ENCODE results near the gene MEDAG.

DNA sequence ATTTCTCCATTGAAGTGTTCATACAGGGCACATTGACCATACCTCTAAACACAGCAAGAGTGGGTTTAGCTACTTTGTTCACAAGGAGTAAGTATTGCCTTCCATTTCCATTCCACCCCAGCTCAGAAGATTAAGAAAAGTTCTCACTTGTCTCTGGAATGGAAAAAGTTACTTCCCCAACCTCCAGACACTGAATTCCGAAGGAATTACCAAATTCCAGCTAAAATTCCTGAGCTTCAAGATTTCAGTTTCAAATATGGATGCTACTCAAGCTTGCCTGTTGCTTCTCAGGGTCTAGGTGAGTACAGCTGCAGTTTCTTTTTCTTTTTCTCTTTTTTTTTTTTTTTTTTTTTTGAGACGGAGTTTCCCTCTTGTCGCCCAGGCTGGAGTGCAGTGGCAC, 60.0 kb downstream of the MEDAG start:
- TF ChIP-seq, protein P1, sequence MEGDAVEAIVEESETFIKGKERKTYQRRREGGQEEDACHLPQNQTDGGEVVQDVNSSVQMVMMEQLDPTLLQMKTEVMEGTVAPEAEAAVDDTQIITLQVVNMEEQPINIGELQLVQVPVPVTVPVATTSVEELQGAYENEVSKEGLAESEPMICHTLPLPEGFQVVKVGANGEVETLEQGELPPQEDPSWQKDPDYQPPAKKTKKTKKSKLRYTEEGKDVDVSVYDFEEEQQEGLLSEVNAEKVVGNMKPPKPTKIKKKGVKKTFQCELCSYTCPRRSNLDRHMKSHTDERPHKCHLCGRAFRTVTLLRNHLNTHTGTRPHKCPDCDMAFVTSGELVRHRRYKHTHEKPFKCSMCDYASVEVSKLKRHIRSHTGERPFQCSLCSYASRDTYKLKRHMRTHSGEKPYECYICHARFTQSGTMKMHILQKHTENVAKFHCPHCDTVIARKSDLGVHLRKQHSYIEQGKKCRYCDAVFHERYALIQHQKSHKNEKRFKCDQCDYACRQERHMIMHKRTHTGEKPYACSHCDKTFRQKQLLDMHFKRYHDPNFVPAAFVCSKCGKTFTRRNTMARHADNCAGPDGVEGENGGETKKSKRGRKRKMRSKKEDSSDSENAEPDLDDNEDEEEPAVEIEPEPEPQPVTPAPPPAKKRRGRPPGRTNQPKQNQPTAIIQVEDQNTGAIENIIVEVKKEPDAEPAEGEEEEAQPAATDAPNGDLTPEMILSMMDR (optimal IDR thresholded peaks at IDR 0.05 in 1 of 3, IDR thresholded peaks at IDR 0.05 in 1 of 3, conservative IDR thresholded peaks at IDR 0.05 in 1 of 3; ENCODE audit: extremely low read depth in 1 of 3, insufficient read depth in 2 of 3, low read length in 3 of 3) = no peak
- no peak for TF ChIP-seq EZH2 (IDR thresholded peaks at IDR 0.05; ENCODE audit: low read length)
